Lung (tissue), 12 donors: ENCODE data around the gene HS6ST2. TPM values are rescaled to one million over a fixed set of nuclear protein-coding genes. Genes with fewer than 3 reads are reported as not detected.

ENCODE experiments used
- ATAC-seq: fragments of 200-7000 bp; cut with Tn5 transposase; one replicate; pipeline ENCODE4 v1.9.1; 2020; ENCODE audit warnings: moderate number of reproducible peaks; ENCODE audit not compliant: insufficient read depth, low FRiP score
- DNase-seq, 3 donors: peaks; one replicate each; pipeline ENCODE4 v3.0.0-alpha.2; 2013 to 2017
- H3K27ac ChIP-seq, 2 donors: one replicate each; pipeline ENCODE4 v1.5.1; 2013; ENCODE audit warnings: mild to moderate bottlenecking in 2 of 2, moderate library complexity in 2 of 2, control low read depth in 1 of 2, inconsistent platforms in 1 of 2, low read depth in 1 of 2, low read length in 1 of 2
- H3K27me3 ChIP-seq, 3 donors: one replicate each; pipeline ENCODE4 v1.5.1; 2013; ENCODE audit warnings: low read length in 2 of 3; ENCODE audit not compliant: control insufficient read depth in 3 of 3, insufficient read depth in 3 of 3
- H3K36me3 ChIP-seq, 4 donors: one replicate each; pipeline ENCODE4 v1.5.1; 2013; ENCODE audit warnings: low read length in 4 of 4, mild to moderate bottlenecking in 1 of 4, moderate library complexity in 1 of 4; ENCODE audit not compliant: control insufficient read depth in 4 of 4, insufficient read depth in 4 of 4
- H3K4me1 ChIP-seq, 5 donors: one replicate each; pipeline ENCODE4 v1.5.1; 2013; ENCODE audit warnings: low read length in 5 of 5, mild to moderate bottlenecking in 2 of 5, moderate library complexity in 1 of 5; ENCODE audit not compliant: control insufficient read depth in 5 of 5, insufficient read depth in 5 of 5
- H3K4me3 ChIP-seq: one replicate; pipeline ENCODE4 v1.5.1; 2013; ENCODE audit warnings: mild to moderate bottlenecking, control low read depth, moderate library complexity
- H3K9ac ChIP-seq, 2 donors: one replicate each; pipeline ENCODE4 v1.5.1; 2013; ENCODE audit warnings: low read length in 2 of 2, control low read depth in 1 of 2; ENCODE audit not compliant: insufficient read depth in 1 of 2
- H3K9me3 ChIP-seq, 4 donors: one replicate each; pipeline ENCODE4 v1.5.1; 2013; ENCODE audit warnings: low read length in 3 of 4, mild to moderate bottlenecking in 1 of 4, moderate library complexity in 1 of 4; ENCODE audit not compliant: control insufficient read depth in 4 of 4, insufficient read depth in 3 of 4
- WGBS, 2 donors: extraction: QIAGEN DNeasy Blood & Tissue Kit; methylation state at CpG; one replicate each; pipeline ENCODE4 v1.1.7; 2013; 5-methylcytosine and 5-hydroxymethylcytosine counted together
- polyA plus RNA-seq, 2 donors: library from polyadenylated mRNA; stranded (reverse); fragments of 200-250 nt; gene quantifications; one replicate each; pipeline ENCODE4 v1.2.1, GENCODE V29; 2013
- total RNA-seq, 2 donors: library from RNA; depleted of rRNA in 1 of 2; stranded (reverse); fragments of >200 nt in 1 of 2; gene quantifications; one replicate each; pipeline ENCODE4 v1.2.1, GENCODE V29; 2014 to 2021
- TF ChIP-seq, protein P1 (sequence below): IDR thresholded peaks from 2 replicates; pipeline ENCODE4 v1.5.1; 2012; ENCODE audit warnings: mild to moderate bottlenecking; ENCODE audit errors: control extremely low read depth, extremely low read depth
- donor health status: control.
- donor health status: control.
- donor health status: Bipolar disorder and iron deficiency.
- donor health status: healthy.
- donor health status: DM: yes; HTN: yes; CAD: no.

HS6ST2 gene
- total and polyA plus RNA-seq, 4 donors: 0.28 to 14.3 (median 2.2) TPM

DNA sequence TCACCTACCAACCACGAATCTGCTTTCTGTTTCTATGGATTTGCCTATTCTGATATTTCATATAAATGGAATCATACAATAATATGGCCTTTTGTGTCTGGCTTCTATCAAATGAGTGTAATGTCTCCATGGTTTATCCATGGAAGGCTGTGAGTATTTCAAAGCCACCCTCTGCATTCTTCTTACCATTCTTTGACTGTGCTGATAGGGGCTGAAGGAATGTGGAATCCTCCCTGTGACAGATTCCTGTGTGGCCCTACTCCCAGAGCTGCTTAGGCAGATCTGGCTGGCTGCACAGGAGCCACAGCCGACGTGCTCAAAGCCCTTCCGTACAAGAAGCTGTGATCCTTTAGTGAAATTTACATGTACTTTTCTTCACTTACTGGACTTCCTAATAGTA, 163.2 kb downstream of the HS6ST2 start:
- Histone ChIP-seq H3K9ac (no peak overlapping the region), H3K4me3 (no peak overlapping the region), H3K9me3 (peaks cover 0 to 2% (median 0%) of the 10 kb centered on the region in 4 donors), H3K27ac (no peak overlapping the region), H3K4me1 (no peaks in the 10 kb centered on the region), H3K36me3 (no peaks in the 10 kb centered on the region), H3K27me3 (peaks cover 0 to 29% (median 2%) of the 10 kb centered on the region in 3 donors)
- TF ChIP-seq, protein P1, sequence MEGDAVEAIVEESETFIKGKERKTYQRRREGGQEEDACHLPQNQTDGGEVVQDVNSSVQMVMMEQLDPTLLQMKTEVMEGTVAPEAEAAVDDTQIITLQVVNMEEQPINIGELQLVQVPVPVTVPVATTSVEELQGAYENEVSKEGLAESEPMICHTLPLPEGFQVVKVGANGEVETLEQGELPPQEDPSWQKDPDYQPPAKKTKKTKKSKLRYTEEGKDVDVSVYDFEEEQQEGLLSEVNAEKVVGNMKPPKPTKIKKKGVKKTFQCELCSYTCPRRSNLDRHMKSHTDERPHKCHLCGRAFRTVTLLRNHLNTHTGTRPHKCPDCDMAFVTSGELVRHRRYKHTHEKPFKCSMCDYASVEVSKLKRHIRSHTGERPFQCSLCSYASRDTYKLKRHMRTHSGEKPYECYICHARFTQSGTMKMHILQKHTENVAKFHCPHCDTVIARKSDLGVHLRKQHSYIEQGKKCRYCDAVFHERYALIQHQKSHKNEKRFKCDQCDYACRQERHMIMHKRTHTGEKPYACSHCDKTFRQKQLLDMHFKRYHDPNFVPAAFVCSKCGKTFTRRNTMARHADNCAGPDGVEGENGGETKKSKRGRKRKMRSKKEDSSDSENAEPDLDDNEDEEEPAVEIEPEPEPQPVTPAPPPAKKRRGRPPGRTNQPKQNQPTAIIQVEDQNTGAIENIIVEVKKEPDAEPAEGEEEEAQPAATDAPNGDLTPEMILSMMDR: no peak
- DNase-seq (no peak), ATAC-seq (no peak)
- WGBS, 2 donors: 70 to 81% methylated on average over 4 of the region's 4 CpGs

DNA sequence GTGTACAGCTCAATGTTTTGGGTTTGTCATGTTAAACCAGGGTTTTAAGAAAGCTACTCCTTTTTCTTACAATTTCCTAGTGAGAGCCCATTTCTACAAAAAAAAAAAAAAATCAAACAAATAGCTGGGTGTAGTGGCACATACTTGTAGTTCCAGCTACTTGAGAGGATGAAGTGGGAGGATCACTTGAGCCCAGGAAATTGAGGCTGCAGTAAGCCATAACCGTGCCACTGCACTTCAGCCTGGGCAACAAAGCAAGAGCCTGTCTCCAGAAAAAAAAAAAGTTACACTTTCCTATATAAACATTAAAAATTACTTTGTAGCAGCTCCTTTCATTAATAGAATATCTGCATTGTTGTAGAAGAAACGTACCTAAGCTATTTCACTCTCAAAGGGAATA, 166.7 kb downstream of the HS6ST2 start:
- Histone ChIP-seq H3K4me3 (no peak overlapping the region), H3K9me3 (no peaks in the 10 kb centered on the region), H3K4me1 (no peaks in the 10 kb centered on the region), H3K27me3 (peaks cover 0 to 18% (median 6%) of the 10 kb centered on the region in 3 donors), H3K27ac (no peak overlapping the region), H3K9ac (no peak overlapping the region), H3K36me3 (no peaks in the 10 kb centered on the region)
- DNase-seq (peak; percentile 19 to 65 (median 34)), ATAC-seq (peak; percentile 27)
- TF ChIP-seq, protein P1: no peak
- WGBS, 2 donors: 40 to 84% methylated on average over 2 of the region's 2 CpGs

DNA sequence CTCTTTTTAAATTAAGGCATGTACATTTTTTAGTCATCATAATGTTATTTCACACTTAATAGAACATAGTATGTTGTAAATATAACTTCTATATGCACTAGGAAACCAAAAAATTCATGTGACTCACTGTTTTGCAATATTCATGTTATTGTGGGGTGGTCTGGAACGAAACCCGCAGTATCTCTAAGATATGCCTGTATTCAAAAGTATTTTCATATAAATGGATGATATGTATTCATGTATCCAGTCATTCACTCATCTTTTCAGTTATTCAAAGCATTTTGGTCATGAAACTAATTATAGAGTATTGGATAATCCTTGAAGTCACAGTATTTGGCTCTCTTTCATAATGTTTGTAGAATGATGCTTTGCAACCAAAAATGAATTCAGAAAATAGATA, 168.1 kb downstream of the HS6ST2 start:
- ATAC-seq (no peak), DNase-seq (peak in 2 of 3 donors; percentile 11 to 34)
- Histone ChIP-seq H3K9me3 (no peaks in the 10 kb centered on the region), H3K27ac (no peak overlapping the region), H3K27me3 (peaks cover 0 to 15% (median 5%) of the 10 kb centered on the region in 3 donors), H3K4me3 (no peak overlapping the region), H3K9ac (no peak overlapping the region), H3K36me3 (no peaks in the 10 kb centered on the region), H3K4me1 (no peaks in the 10 kb centered on the region)
- WGBS, 2 donors: 76 to 89% methylated on average over 2 of the region's 2 CpGs
- TF ChIP-seq, protein P1: no peak

DNA sequence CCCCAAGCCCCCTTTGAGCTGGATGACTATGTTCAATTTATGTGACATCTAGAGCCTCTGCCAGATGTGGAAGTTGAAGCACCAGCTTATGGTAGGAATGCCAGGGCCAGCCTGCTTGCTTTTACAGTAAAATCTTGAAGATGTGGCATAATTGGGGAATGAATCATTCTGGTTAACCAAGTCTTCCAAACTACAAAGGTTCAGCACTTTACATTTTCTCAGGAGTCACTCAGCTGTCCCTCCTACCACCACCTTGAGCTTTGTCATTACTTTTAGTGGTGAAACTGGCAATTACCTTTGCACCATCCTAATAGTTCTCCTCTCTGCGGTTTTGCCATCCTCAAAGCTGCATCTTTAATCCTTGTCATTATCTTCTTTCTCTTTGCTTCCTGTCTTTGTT, 172.2 kb downstream of the HS6ST2 start:
- Histone ChIP-seq H3K27me3 (peaks cover 0 to 11% (median 5%) of the 10 kb centered on the region in 3 donors), H3K27ac (no peak overlapping the region), H3K4me1 (no peaks in the 10 kb centered on the region), H3K9me3 (no peaks in the 10 kb centered on the region), H3K36me3 (no peaks in the 10 kb centered on the region), H3K4me3 (no peak overlapping the region), H3K9ac (no peak overlapping the region)
- TF ChIP-seq, protein P1: no peak
- no peak for DNase-seq
- WGBS, 2 donors: 64 to 85% methylated on average over 1 of the region's 1 CpG
- no peak for ATAC-seq
